A673 (cell line): ENCODE measurements around the gene METTL8. TPM values are rescaled to one million over a fixed set of nuclear protein-coding genes. Genes with fewer than 3 reads are reported as not detected.

Experiments used
- BruUV-seq: library from RNA; stranded (reverse); fragments of 400-500 nt; replicated peaks from 2 replicates; lab custom pipeline; 2021; lab: Mats Ljungman, UMichigan
- CTCF ChIA-PET: fragments of 300-600 bp; sonication (Branson Sonifier 250); formaldehyde crosslinking; loops from one replicate; lab custom pipeline; 2022; ENCODE audit warnings: antibody characterized with exemption; lab: Charles Lee
- POLR2A ChIA-PET: fragments of 300-600 bp; sonication (Branson Sonifier 250); formaldehyde crosslinking; loops from one replicate; lab custom pipeline; 2022; ENCODE audit warnings: antibody characterized with exemption; ENCODE audit not compliant: low non-redundant PET; lab: Charles Lee
- DNase-seq: peaks from one replicate; pipeline ENCODE4 v3.0.0-alpha.2; 2015; ENCODE audit warnings: low spot score
- H3K27ac ChIP-seq: fragments of 200-600 bp; sonication (generic); 2 replicates; pipeline ENCODE4 v1.5.1; 2016; ENCODE audit warnings: mixed run types, low read depth, mild to moderate bottlenecking, mixed read lengths, antibody characterized with exemption, low read length; ENCODE audit not compliant: poor library complexity, severe bottlenecking
- H3K27me3 ChIP-seq: fragments of 200-600 bp; sonication (generic); replicated peaks from 2 replicates; pipeline ENCODE4 v1.6.1; 2017; ENCODE audit warnings: mixed run types, low read depth, mild to moderate bottlenecking, mixed read lengths, antibody characterized with exemption, low read length; ENCODE audit not compliant: insufficient read depth, poor library complexity
- H3K36me3 ChIP-seq: fragments of 200-600 bp; sonication (generic); 2 replicates; pipeline ENCODE4 v1.6.1; 2016; ENCODE audit warnings: mixed run types, mild to moderate bottlenecking, mixed read lengths, antibody characterized with exemption, low read length; ENCODE audit not compliant: insufficient read depth, poor library complexity, severe bottlenecking
- H3K4me1 ChIP-seq: fragments of 200-600 bp; sonication (generic); 2 replicates; pipeline ENCODE4 v1.6.1; 2017; ENCODE audit warnings: mixed run types, mild to moderate bottlenecking, mixed read lengths, antibody characterized with exemption, low read length; ENCODE audit not compliant: insufficient read depth, poor library complexity, severe bottlenecking
- H3K4me3 ChIP-seq: fragments of 200-600 bp; sonication (generic); 2 replicates; pipeline ENCODE4 v1.5.1; 2016; ENCODE audit warnings: low read depth, mixed run types, mild to moderate bottlenecking, mixed read lengths, low read length; ENCODE audit not compliant: poor library complexity, severe bottlenecking
- H3K9me3 ChIP-seq: fragments of 200-600 bp; sonication (generic); 2 replicates; pipeline ENCODE4 v1.6.1; 2016; ENCODE audit warnings: mixed run types, low read depth, mild to moderate bottlenecking, mixed read lengths, antibody characterized with exemption, low read length; ENCODE audit not compliant: poor library complexity, severe bottlenecking
- CTCF ChIP-seq: fragments of 300-800, 200-600 bp; sonication (generic); conservative IDR thresholded peaks from 2 replicates; pipeline ENCODE4 v1.5.1; 2017; ENCODE audit warnings: low read depth, mild to moderate bottlenecking, antibody characterized with exemption, low read length, moderate library complexity, mixed read lengths
- EZH2 ChIP-seq: fragments of 200-600 bp; sonication (generic); IDR thresholded peaks from 2 replicates; pipeline ENCODE4 v1.6.1; 2017; ENCODE audit warnings: borderline replicate concordance, low read depth, mild to moderate bottlenecking, mixed read lengths, antibody characterized with exemption, low read length; ENCODE audit not compliant: poor library complexity, severe bottlenecking
- intact Hi-C: fragments of 100-400 bp; cut with micrococcal nuclease; formaldehyde crosslinking; loops from one replicate; pipeline ENCODE4 v1.10.0; 2022; ENCODE audit not compliant: unreplicated experiment
- total RNA-seq: library from RNA; stranded (reverse); gene quantifications from 2 replicates; pipeline ENCODE4 v1.2.3, GENCODE V29; 2021

The METTL8 gene
- total RNA-seq, 1 experiment from 2014 or later = 33.5 TPM

GRCh38 chr2:171279983-171280790 is 153.6 kb downstream of the METTL8 start:
- CTCF ChIA-PET = no interaction called here
- H3K4me3 ChIP-seq = no peak overlapping the region
- intact Hi-C loops = no loop called here
- H3K27me3 ChIP-seq = no peaks in the 10 kb centered on the region
- no peaks in the 10 kb centered on the region for H3K4me1 ChIP-seq
- H3K9me3 ChIP-seq = no peaks in the 10 kb centered on the region
- no peak overlapping the region for H3K27ac ChIP-seq
- no peaks in the 10 kb centered on the region for H3K36me3 ChIP-seq
- BruUV-seq = no TSS peak
- DNase-seq = no peak
- POLR2A ChIA-PET = no interaction called here
- TF ChIP-seq CTCF (no peak), EZH2 (no peak)

- POLR2A ChIA-PET = no interaction called here
- no peak for TF ChIP-seq CTCF
- no peak for TF ChIP-seq EZH2
- Histone ChIP-seq H3K36me3 (no peaks in the 10 kb centered on the region), H3K9me3 (no peaks in the 10 kb centered on the region), H3K27me3 (no peaks in the 10 kb centered on the region), H3K4me3 (no peak overlapping the region), H3K4me1 (no peaks in the 10 kb centered on the region), H3K27ac (no peak overlapping the region)
- no TSS peak for BruUV-seq
- CTCF ChIA-PET = no interaction called here
- no peak for DNase-seq
- intact Hi-C loops = no loop called here
Measured at GRCh38 chr2:171274757-171275156, 159.0 kb downstream of the METTL8 start.

GRCh38 chr2:171271971-171272436 is 161.8 kb downstream of the METTL8 start:
- DNase-seq = no peak
- BruUV-seq = no TSS peak
- TF ChIP-seq EZH2 = no peak
- no peak for TF ChIP-seq CTCF
- Histone ChIP-seq H3K9me3 (no peaks in the 10 kb centered on the region), H3K4me1 (no peaks in the 10 kb centered on the region), H3K36me3 (no peaks in the 10 kb centered on the region), H3K27me3 (no peaks in the 10 kb centered on the region), H3K27ac (no peak overlapping the region), H3K4me3 (no peak overlapping the region)
- CTCF ChIA-PET = no interaction called here
- intact Hi-C loops = no loop called here
- POLR2A ChIA-PET = no interaction called here
